ENCODE measurements around the gene ZEB2. TPM values are rescaled to one million over a fixed set of nuclear protein-coding genes. Genes with fewer than 3 reads are reported as not detected.

The ZEB2 gene
- total RNA-seq, 1 experiment from 2014 or later: 1.2 TPM

DNA sequence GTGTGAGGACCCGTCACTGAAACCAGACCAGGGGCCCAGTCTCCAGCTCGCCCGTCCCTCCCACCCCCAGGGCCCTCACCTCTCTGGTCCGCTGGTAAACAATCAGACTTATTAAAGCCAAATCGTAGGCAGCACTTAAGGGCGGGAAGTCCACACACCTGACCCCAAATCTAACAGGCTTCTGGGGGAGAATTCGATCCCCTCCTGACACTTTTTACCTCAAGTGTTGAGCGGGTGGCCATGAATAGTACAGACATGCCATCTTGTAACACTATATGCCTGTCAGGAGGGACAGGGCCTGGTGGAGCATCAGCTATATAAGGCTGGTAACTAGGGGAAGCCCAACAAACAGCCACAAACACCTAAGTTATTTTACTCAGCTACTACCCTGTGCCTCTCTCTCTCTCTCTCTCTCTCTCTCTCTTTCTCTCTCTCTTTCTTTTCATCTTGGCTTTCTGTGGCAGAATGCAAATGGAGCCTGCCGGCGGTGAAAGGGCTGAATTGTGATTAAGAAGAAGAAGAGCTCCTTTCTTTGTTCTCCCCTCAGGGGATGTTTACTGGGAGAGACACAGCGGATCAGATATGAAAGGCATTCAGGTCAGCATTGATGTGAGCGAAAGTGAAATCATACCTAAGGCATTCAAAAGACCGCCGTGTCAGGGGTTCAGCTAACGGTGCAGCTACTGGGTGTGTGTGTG lies 9.5 kb downstream of the ZEB2 start:
- TF ChIP-seq, protein P1, sequence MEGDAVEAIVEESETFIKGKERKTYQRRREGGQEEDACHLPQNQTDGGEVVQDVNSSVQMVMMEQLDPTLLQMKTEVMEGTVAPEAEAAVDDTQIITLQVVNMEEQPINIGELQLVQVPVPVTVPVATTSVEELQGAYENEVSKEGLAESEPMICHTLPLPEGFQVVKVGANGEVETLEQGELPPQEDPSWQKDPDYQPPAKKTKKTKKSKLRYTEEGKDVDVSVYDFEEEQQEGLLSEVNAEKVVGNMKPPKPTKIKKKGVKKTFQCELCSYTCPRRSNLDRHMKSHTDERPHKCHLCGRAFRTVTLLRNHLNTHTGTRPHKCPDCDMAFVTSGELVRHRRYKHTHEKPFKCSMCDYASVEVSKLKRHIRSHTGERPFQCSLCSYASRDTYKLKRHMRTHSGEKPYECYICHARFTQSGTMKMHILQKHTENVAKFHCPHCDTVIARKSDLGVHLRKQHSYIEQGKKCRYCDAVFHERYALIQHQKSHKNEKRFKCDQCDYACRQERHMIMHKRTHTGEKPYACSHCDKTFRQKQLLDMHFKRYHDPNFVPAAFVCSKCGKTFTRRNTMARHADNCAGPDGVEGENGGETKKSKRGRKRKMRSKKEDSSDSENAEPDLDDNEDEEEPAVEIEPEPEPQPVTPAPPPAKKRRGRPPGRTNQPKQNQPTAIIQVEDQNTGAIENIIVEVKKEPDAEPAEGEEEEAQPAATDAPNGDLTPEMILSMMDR (conservative IDR thresholded peaks at IDR 0.05): no peak
- H3K79me1 ChIP-seq (ENCODE audit: insufficient read depth, low read depth, low read length, poor library complexity, severe bottlenecking): no peaks in the 10 kb centered on the region
- Mint-ChIP-seq H3K36me3 (ENCODE audit: insufficient read depth in 1 of 3, low read depth in 3 of 3) (no peaks in the 10 kb centered on the region), H3K27me3 (ENCODE audit: low read depth) (peaks cover 84% of the 10 kb centered on the region), H3K4me3 (peak overlapping the region; percentile 32 to 70), H3K27ac (peak overlapping the region; percentile 7 to 93 (median 79); a peak in 5 of 7 replicates), H3K9me3 (peaks cover 1 to 3% of the 10 kb centered on the region in 2 experiments; a peak in 4 of 5 replicates), H3K4me1 (peaks cover 80 to 87% of the 10 kb centered on the region in 2 experiments)
- peak; percentile 78 for DNase-seq
- H2BK15ac ChIP-seq (ENCODE audit: low read depth, low read length): no peak overlapping the region
- H3K23me2 ChIP-seq (ENCODE audit: insufficient read length, low read depth, low read length, poor library complexity, severe bottlenecking): peaks cover 7% of the 10 kb centered on the region
- H2BK12ac ChIP-seq (ENCODE audit: insufficient read length, low read depth, low read length): no peak overlapping the region
- no peak overlapping the region for H2AFZ ChIP-seq (ENCODE audit: low read length)
- no peak overlapping the region for H2BK20ac ChIP-seq (ENCODE audit: low read depth, low read length, poor library complexity, severe bottlenecking)
- no peak overlapping the region for H4K91ac ChIP-seq (ENCODE audit: insufficient read length, low read depth, low read length)
- no peaks in the 10 kb centered on the region for H4K20me1 ChIP-seq (ENCODE audit: control insufficient read depth, insufficient read depth, insufficient read length)
- H3K27me3 ChIP-seq (ENCODE audit: insufficient read depth, low read length): peaks cover 44% of the 10 kb centered on the region
- no peak overlapping the region for H3K4ac ChIP-seq (ENCODE audit: low read depth, low read length)
- H3K79me2 ChIP-seq (ENCODE audit: insufficient read depth, low read length): no peaks in the 10 kb centered on the region
- peak overlapping the region; percentile 53; the same call in 1 of the 2 replicates for H3K14ac ChIP-seq (ENCODE audit: insufficient read depth, low read length)
- no peak overlapping the region for H2BK5ac ChIP-seq (ENCODE audit: insufficient read length, low read length)
- peak overlapping the region; percentile 54 for H3K18ac ChIP-seq (ENCODE audit: insufficient read length, low read depth, low read length)
- H3K9me3 ChIP-seq (ENCODE audit: control insufficient read depth, low read depth, low read length): no peaks in the 10 kb centered on the region
- no CpG with 5 or more reads among the region's 15 CpGs for WGBS (ENCODE audit: extremely low coverage, insufficient read length, low lambda C conversion rate)
- no peak overlapping the region for H3K23ac ChIP-seq (ENCODE audit: insufficient read length, low read depth, low read length)
- H3T11ph ChIP-seq (ENCODE audit: low read length): no peak overlapping the region
- H3K27ac ChIP-seq (ENCODE audit: insufficient read length, low read depth, low read length): no peak overlapping the region
- H4K5ac ChIP-seq (ENCODE audit: insufficient read length, low read depth, low read length): no peak overlapping the region
- no peak overlapping the region for H2BK120ac ChIP-seq (ENCODE audit: low read depth, low read length, poor library complexity, severe bottlenecking)
- no peak overlapping the region for H2AK5ac ChIP-seq (ENCODE audit: insufficient read length, low read length)
- H4K8ac ChIP-seq (replicated peaks; ENCODE audit: insufficient read length, low read depth, low read length): no peak overlapping the region
- peak overlapping the region; percentile 38 for H3K4me2 ChIP-seq (ENCODE audit: insufficient read depth, insufficient read length, low read length)
- no peak overlapping the region for H3K9ac ChIP-seq (ENCODE audit: extremely low read depth, insufficient read length, low read length)
- peaks cover 17% of the 10 kb centered on the region for H3K4me1 ChIP-seq (ENCODE audit: insufficient read depth, low read length)
- H3K56ac ChIP-seq (ENCODE audit: insufficient read length, low read depth, low read length): no peak overlapping the region

All from H9 (cell line).